ENCODE results near the gene ZBTB5.

DNA sequence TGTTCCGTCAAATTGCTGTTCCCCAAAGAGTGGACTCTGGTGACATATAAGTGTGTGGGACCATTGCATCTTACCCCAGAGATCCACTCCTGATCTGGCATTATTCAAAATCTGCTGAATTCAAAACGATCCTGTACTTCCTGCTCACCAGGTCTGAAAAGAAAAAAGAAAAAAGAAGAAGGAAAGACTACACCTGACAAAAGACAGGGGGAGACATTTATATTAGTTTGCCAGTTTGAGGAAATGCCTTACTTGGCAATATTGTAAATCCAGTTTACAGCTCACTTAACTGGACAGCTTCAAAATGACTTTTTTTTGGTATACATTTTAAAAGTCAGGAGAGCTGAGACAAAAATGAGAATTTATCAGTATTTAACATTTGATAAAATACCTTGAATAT is 57.8 kb downstream of the ZBTB5 start:
- TF ChIP-seq, protein P1, sequence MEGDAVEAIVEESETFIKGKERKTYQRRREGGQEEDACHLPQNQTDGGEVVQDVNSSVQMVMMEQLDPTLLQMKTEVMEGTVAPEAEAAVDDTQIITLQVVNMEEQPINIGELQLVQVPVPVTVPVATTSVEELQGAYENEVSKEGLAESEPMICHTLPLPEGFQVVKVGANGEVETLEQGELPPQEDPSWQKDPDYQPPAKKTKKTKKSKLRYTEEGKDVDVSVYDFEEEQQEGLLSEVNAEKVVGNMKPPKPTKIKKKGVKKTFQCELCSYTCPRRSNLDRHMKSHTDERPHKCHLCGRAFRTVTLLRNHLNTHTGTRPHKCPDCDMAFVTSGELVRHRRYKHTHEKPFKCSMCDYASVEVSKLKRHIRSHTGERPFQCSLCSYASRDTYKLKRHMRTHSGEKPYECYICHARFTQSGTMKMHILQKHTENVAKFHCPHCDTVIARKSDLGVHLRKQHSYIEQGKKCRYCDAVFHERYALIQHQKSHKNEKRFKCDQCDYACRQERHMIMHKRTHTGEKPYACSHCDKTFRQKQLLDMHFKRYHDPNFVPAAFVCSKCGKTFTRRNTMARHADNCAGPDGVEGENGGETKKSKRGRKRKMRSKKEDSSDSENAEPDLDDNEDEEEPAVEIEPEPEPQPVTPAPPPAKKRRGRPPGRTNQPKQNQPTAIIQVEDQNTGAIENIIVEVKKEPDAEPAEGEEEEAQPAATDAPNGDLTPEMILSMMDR (IDR thresholded peaks at IDR 0.05): peak in 3 of 4 donors; percentile 9 to 19 (median 14)
- no peak for TF ChIP-seq POLR2A (IDR thresholded peaks at IDR 0.05)
